Aortic smooth muscle cell (primary cell): ENCODE data around the gene MCUR1. TPM values are rescaled to one million over a fixed set of nuclear protein-coding genes. Genes with fewer than 3 reads are reported as not detected.

Experiments used
- total RNA-seq: library from RNA; depleted of rRNA; stranded (reverse); fragments of >200 nt; gene quantifications from 2 replicates; pipeline ENCODE4 v1.2.3, GENCODE V29; 2014

Gene MCUR1
- total RNA-seq: 11.5 and 16.7 TPM in 2 replicates

GRCh38 chr6:13814176-13814937 is at the start of gene MCUR1:
Gene MCUR1, minus strand, starts transcription at chr6:13814557. Its CDS starts 128 bp downstream, at chr6:13814429.

Other genes starting within 250 kb of the MCUR1 start
- 4.9 and 5.6 TPM in 2 replicates for gene SIRT5, start 240.0 kb downstream of the MCUR1 start, total RNA-seq
- 54.4 and 60.1 TPM in 2 replicates for gene NOL7, start 199.2 kb downstream of the MCUR1 start, total RNA-seq
- gene RANBP9, start 102.7 kb downstream of the MCUR1 start, total RNA-seq: 36.7 and 47.7 TPM in 2 replicates
- gene RNF182, start 110.4 kb upstream of the MCUR1 start, total RNA-seq: 0.06 and 0.40 TPM in 2 replicates